Ovary (tissue), 9 donors: ENCODE measurements around the gene BMX. TPM values are rescaled to one million over a fixed set of nuclear protein-coding genes. Genes with fewer than 3 reads are reported as not detected.

Source experiments
- DNase-seq, 5 donors: peaks; one replicate each; pipeline ENCODE4 v3.0.0-alpha.2; 2019 to 2020
- H3K27ac ChIP-seq, 2 donors: fragments of 200-600 bp; one replicate each; pipeline versions ENCODE4 v1.5.1 to v1.8.0; 2019 to 2022
- H3K27me3 ChIP-seq: fragments of 200-600 bp; one replicate; pipeline ENCODE4 v1.8.0; 2022
- H3K36me3 ChIP-seq: fragments of 200-600 bp; sonication (generic); one replicate; pipeline ENCODE4 v1.5.1; 2019
- H3K4me1 ChIP-seq: one replicate; pipeline ENCODE4 v1.8.1; 2013; ENCODE audit warnings: mild to moderate bottlenecking, moderate library complexity; ENCODE audit not compliant: insufficient read depth
- H3K4me3 ChIP-seq: fragments of 200-600 bp; sonication (generic); one replicate; pipeline ENCODE4 v1.5.1; 2017
- H3K9me3 ChIP-seq, 2 donors: fragments of 200-600 bp in 1 of 2; sonication (generic) in 1 of 2; one replicate each; pipeline versions ENCODE4 v1.5.1 to v1.8.1; 2013 to 2019; ENCODE audit warnings: mild to moderate bottlenecking in 1 of 2, moderate library complexity in 1 of 2
- CTCF ChIP-seq, 3 donors: fragments of 450-650 bp in 2 of 3; fragments of 200-600 bp in 1 of 3; IDR thresholded peaks; one replicate each; pipeline versions ENCODE4 v1.5.1 to v1.8.0; 2016 to 2022; ENCODE audit warnings: antibody characterized with exemption in 3 of 3, mild to moderate bottlenecking in 1 of 3
- EP300 ChIP-seq: sonication (generic); formaldehyde crosslinking; IDR thresholded peaks from one replicate; pipeline ENCODE4 v1.6.1; 2017; ENCODE audit warnings: antibody characterized with exemption
- POLR2A ChIP-seq: fragments of 450-650 bp; IDR thresholded peaks from one replicate; pipeline ENCODE4 v1.6.1; 2017; ENCODE audit warnings: antibody characterized with exemption, mild to moderate bottlenecking, moderate library complexity
- WGBS, 3 donors: extraction: QIAGEN DNeasy Blood & Tissue Kit in 1 of 3; methylation state at CpG; one replicate each; pipeline versions ENCODE4 v1.1.5 to v1.1.7; 2013 to 2017; 5-methylcytosine and 5-hydroxymethylcytosine counted together
- intact Hi-C, 4 donors: fragments of 100-400 bp; cut with DNase I; formaldehyde crosslinking; loops; one replicate each; pipeline versions ENCODE4 v1.11.0 to v1.15.1; 2022 to 2023
- polyA plus RNA-seq, 2 donors: library from polyadenylated mRNA; stranded (reverse); fragments of 200-250 nt in 1 of 2; fragments of 350-450 nt in 1 of 2; fragmentation: Illumina TruSeq in 1 of 2; extraction: RNeasy Lipid Tissue Mini Kit (QIAGEN cat#74804) in 1 of 2; gene quantifications; one replicate each; pipeline ENCODE4 v1.2.3, GENCODE V29; 2013 to 2014
- total RNA-seq, 7 donors: library from RNA; depleted of rRNA in 2 of 7; stranded (reverse); fragments of >200 nt in 2 of 7; fragmentation: NEBNext Ultra II Directional in 3 of 7; extraction: Animal tissue kit (Norgen Biotek cat#: 25700) in 3 of 7; gene quantifications; one replicate each; pipeline versions ENCODE4 v1.1.0 to v1.2.4, GENCODE V29; 2016 to 2023
- donor health status: DM: no; HTN: no; CAD: no; lungs with moderate emphysema.
- donor health status: DM: no; HTN: no; CAD: no.
- donor health status: Bipolar disorder and iron deficiency.
- donor health status: DM: yes; HTN: yes; CAD: no.
- donor health status: DM: no; HTN: no; CAD: no.
- donor health status: DM: yes; HTN: yes; CAD: no.

BMX gene
- total and polyA plus RNA-seq, 9 donors, result 0.50 to 3.9 (median 1.3) TPM

- Histone ChIP-seq H3K4me1 (no peaks in the 10 kb centered on the region), H3K27me3 (no peaks in the 10 kb centered on the region), H3K4me3 (no peak overlapping the region), H3K9me3 (no peaks in the 10 kb centered on the region), H3K36me3 (no peaks in the 10 kb centered on the region), H3K27ac (no peak overlapping the region)
- no peak for TF ChIP-seq CTCF (IDR thresholded peaks at IDR 0.05)
- no peak for TF ChIP-seq POLR2A
- no peak for TF ChIP-seq EP300
- intact Hi-C loops, result no loop called here
- WGBS, 3 donors, result 67 to 69% (median 68%) methylated on average over 8 of the region's 8 CpGs
- DNase-seq, result no peak
Observed at GRCh38 chrX:15525664-15526416, 25.2 kb downstream of the BMX start.

- Histone ChIP-seq H3K27me3 (no peaks in the 10 kb centered on the region), H3K9me3 (no peaks in the 10 kb centered on the region), H3K4me1 (no peaks in the 10 kb centered on the region), H3K4me3 (no peak overlapping the region), H3K36me3 (no peaks in the 10 kb centered on the region), H3K27ac (no peak overlapping the region)
- TF ChIP-seq EP300 (no peak), POLR2A (no peak), CTCF (IDR thresholded peaks at IDR 0.05) (no peak)
- intact Hi-C loops, result no loop called here
- no peak for DNase-seq
Observed at GRCh38 chrX:15529165-15529564, 28.6 kb downstream of the BMX start.

- intact Hi-C loops, result no loop called here
- Histone ChIP-seq H3K4me3 (no peak overlapping the region), H3K36me3 (no peaks in the 10 kb centered on the region), H3K9me3 (no peaks in the 10 kb centered on the region), H3K27me3 (no peaks in the 10 kb centered on the region), H3K27ac (no peak overlapping the region), H3K4me1 (no peaks in the 10 kb centered on the region)
- no peak for DNase-seq
- 66 to 72% (median 67%) methylated on average over 6 of the region's 6 CpGs for WGBS, 3 donors
- TF ChIP-seq EP300 (no peak), CTCF (IDR thresholded peaks at IDR 0.05) (no peak)
Observed at GRCh38 chrX:15530318-15530717, 29.7 kb downstream of the BMX start.

GRCh38 chrX:15546745-15547144 is 46.1 kb downstream of the BMX start:
- no peak overlapping the region for H3K27ac ChIP-seq
- no peaks in the 10 kb centered on the region for H3K9me3 ChIP-seq
- no peaks in the 10 kb centered on the region for H3K4me1 ChIP-seq
- no peaks in the 10 kb centered on the region for H3K27me3 ChIP-seq
- intact Hi-C loops, result no loop called here
- 67 to 71% (median 68%) methylated on average over 5 of the region's 5 CpGs for WGBS, 3 donors
- no peak for DNase-seq
- no peaks in the 10 kb centered on the region for H3K36me3 ChIP-seq
- H3K4me3 ChIP-seq, result no peak overlapping the region
- TF ChIP-seq CTCF (IDR thresholded peaks at IDR 0.05), result no peak
- TF ChIP-seq POLR2A, result no peak
- TF ChIP-seq EP300, result no peak
